Smooth muscle cell (in vitro differentiated cells): ENCODE results near the gene INPP5E. TPM values are rescaled to one million over a fixed set of nuclear protein-coding genes. Genes with fewer than 3 reads are reported as not detected.

Experiments used
- DNase-seq: peaks from one replicate; lab custom pipeline; 2025; ENCODE audit not compliant: unreplicated experiment; lab: John Stamatoyannopoulos, UW
- H2AFZ ChIP-seq: fragments of 200-600 bp; sonication (generic); 2 replicates; pipeline ENCODE4 v1.6.0; 2016; ENCODE audit warnings: antibody characterized with exemption, low read depth, mild to moderate bottlenecking
- H3F3A ChIP-seq: fragments of 200-600 bp; sonication (generic); 2 replicates; pipeline ENCODE4 v1.6.0; 2017; ENCODE audit warnings: antibody characterized with exemption, low read depth
- H3K27ac ChIP-seq: fragments of 200-600 bp; sonication (generic); 2 replicates; pipeline ENCODE4 v1.5.1; 2016; ENCODE audit warnings: low read depth, mild to moderate bottlenecking
- H3K27me3 ChIP-seq: fragments of 200-600 bp; sonication (generic); 2 replicates; pipeline ENCODE4 v1.6.1; 2016; ENCODE audit warnings: low read depth, mild to moderate bottlenecking
- H3K36me3 ChIP-seq: fragments of 200-600 bp; sonication (generic); 2 replicates; pipeline ENCODE4 v1.5.1; 2016; ENCODE audit warnings: low read depth
- H3K4me1 ChIP-seq: fragments of 200-600 bp; sonication (generic); 2 replicates; pipeline ENCODE4 v1.5.1; 2016; ENCODE audit warnings: low read depth
- H3K4me2 ChIP-seq: fragments of 200-600 bp; sonication (generic); 2 replicates; pipeline ENCODE4 v1.6.0; 2016; ENCODE audit warnings: mild to moderate bottlenecking
- H3K4me3 ChIP-seq: fragments of 200-600 bp; sonication (generic); 2 replicates; pipeline ENCODE4 v1.5.1; 2016; ENCODE audit warnings: mild to moderate bottlenecking
- H3K79me2 ChIP-seq: fragments of 200-600 bp; sonication (generic); 2 replicates; pipeline ENCODE4 v1.6.0; 2016; ENCODE audit warnings: low read depth, mild to moderate bottlenecking
- H3K9ac ChIP-seq: fragments of 200-600 bp; sonication (generic); 2 replicates; pipeline ENCODE4 v1.6.0; 2016; ENCODE audit warnings: low read depth
- H3K9me3 ChIP-seq: fragments of 200-600 bp; sonication (generic); replicated peaks from 2 replicates; pipeline ENCODE4 v1.5.1; 2016; ENCODE audit warnings: low read depth
- H4K20me1 ChIP-seq: fragments of 200-600 bp; sonication (generic); 2 replicates; pipeline ENCODE4 v1.6.0; 2016; ENCODE audit warnings: low read depth
- WGBS: methylation state at CpG from one replicate; pipeline ENCODE4 v1.1.7; 2016; ENCODE audit warnings: low lambda C conversion rate; 5-methylcytosine and 5-hydroxymethylcytosine counted together
- polyA plus RNA-seq: library from polyadenylated mRNA; unstranded; fragments of >200 nt; fragmentation: Nextera tagmentation; extraction: Ambion mirVana; gene quantifications from 2 replicates; pipeline ENCODE4 v1.2.1, GENCODE V29; 2016
- total RNA-seq: library from RNA; depleted of rRNA; stranded (reverse); fragments of >200 nt; gene quantifications from 2 replicates; pipeline ENCODE4 v1.2.3, GENCODE V29; 2014
- TF ChIP-seq, protein P1 (sequence below): fragments of 200-600 bp; sonication (generic); IDR thresholded peaks from 2 replicates; pipeline ENCODE4 v1.5.1; 2017; ENCODE audit warnings: borderline replicate concordance, mild to moderate bottlenecking, antibody characterized with exemption; ENCODE audit not compliant: insufficient read depth, poor library complexity, severe bottlenecking

INPP5E gene
- total and polyA plus RNA-seq, 2 experiments from 2014 or later: 2.8 to 7.7 TPM

DNA sequence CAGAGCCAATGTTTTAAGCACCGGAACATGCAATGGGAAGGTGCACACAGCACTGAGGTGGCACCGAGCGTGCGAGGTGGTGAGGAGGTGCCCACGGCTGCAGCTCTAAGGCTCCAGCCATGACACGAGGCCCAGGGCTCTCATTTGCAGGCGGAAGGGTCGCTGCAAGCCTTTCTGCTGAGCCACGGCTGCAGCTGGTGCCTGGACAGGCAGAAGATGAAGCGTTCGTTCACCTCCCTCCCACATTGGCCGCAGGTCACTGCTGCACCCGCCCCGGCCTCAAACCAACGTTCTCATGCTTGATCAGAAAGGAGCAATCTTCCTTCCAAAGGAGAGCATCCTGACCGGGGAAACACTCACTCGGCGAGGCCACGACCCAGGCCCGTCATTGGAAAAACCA, 4.5 kb upstream of the INPP5E start:
- no peaks in the 10 kb centered on the region for H3K36me3 ChIP-seq
- TF ChIP-seq, protein P1, sequence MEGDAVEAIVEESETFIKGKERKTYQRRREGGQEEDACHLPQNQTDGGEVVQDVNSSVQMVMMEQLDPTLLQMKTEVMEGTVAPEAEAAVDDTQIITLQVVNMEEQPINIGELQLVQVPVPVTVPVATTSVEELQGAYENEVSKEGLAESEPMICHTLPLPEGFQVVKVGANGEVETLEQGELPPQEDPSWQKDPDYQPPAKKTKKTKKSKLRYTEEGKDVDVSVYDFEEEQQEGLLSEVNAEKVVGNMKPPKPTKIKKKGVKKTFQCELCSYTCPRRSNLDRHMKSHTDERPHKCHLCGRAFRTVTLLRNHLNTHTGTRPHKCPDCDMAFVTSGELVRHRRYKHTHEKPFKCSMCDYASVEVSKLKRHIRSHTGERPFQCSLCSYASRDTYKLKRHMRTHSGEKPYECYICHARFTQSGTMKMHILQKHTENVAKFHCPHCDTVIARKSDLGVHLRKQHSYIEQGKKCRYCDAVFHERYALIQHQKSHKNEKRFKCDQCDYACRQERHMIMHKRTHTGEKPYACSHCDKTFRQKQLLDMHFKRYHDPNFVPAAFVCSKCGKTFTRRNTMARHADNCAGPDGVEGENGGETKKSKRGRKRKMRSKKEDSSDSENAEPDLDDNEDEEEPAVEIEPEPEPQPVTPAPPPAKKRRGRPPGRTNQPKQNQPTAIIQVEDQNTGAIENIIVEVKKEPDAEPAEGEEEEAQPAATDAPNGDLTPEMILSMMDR: no peak
- H4K20me1 ChIP-seq: peaks cover 87% of the 10 kb centered on the region

DNA sequence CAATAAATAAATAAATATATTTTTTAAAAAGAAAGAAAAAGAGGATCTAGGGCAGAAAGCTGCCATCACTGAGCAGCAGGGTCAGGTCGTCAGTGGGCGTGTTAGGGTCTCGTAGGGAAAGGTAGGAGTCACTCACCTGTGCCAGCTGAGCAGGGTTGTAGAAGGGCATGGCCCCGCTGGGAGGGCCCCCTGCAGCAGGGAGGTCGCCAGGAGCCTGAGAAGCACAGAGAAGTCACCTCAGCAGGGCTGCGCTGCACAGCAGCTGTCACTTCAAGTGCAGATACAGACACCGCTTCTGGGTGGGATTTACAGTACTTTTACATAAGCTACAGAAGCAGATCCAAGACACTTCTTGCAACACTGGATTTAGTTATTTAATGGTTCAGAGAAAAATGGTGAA, 4.0 kb upstream of the INPP5E start:
- H3K9ac ChIP-seq: no peak overlapping the region
- H3F3A ChIP-seq: peaks cover 30% of the 10 kb centered on the region
- no peaks in the 10 kb centered on the region for H3K36me3 ChIP-seq
- H3K27ac ChIP-seq: no peak overlapping the region
- peaks cover 87% of the 10 kb centered on the region for H4K20me1 ChIP-seq
- H3K4me2 ChIP-seq: no peak overlapping the region
- H3K4me3 ChIP-seq: no peak overlapping the region
- DNase-seq: no peak
- no peak overlapping the region for H2AFZ ChIP-seq
- TF ChIP-seq, protein P1: no peak
- H3K9me3 ChIP-seq: no peaks in the 10 kb centered on the region
- no peaks in the 10 kb centered on the region for H3K4me1 ChIP-seq
- no peaks in the 10 kb centered on the region for H3K27me3 ChIP-seq
- H3K79me2 ChIP-seq: peaks cover 8% of the 10 kb centered on the region
- 97% methylated on average over 7 of the region's 7 CpGs for WGBS

More for the DNA sequence above, 4.5 kb upstream of the INPP5E start:
- Histone ChIP-seq H2AFZ (no peak overlapping the region), H3K9me3 (no peaks in the 10 kb centered on the region), H3K79me2 (peaks cover 4% of the 10 kb centered on the region), H3K4me1 (no peaks in the 10 kb centered on the region), H3K27me3 (no peaks in the 10 kb centered on the region), H3K4me2 (no peak overlapping the region), H3K4me3 (no peak overlapping the region), H3K9ac (no peak overlapping the region), H3K27ac (no peak overlapping the region), H3F3A (peaks cover 30% of the 10 kb centered on the region)
- 98% methylated on average over 20 of the region's 20 CpGs for WGBS
- no peak for DNase-seq

DNA sequence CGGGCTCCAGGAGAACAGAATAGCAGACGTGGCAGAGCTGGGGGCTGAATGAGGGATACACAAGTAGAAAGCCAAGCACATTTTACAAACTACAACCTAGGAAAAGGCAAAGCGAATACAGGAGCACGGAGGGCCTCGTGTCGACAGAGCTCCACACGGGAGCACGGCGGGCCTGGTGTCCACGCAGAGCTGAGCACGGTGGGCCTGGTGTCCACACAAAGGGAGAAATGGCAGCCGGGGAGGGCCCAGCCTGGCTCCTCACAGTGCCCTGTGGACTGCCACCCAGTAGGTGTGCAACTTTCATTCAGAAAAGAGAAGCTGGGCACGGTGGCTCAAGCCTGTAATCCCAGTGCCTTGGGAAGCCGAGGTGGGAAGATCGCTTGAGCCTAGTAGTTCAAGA, 3.4 kb upstream of the INPP5E start:
- H3K9me3 ChIP-seq: no peaks in the 10 kb centered on the region
- H3K4me1 ChIP-seq: peaks cover 4% of the 10 kb centered on the region
- no peak for DNase-seq
- no peaks in the 10 kb centered on the region for H3K27me3 ChIP-seq
- H3K9ac ChIP-seq: no peak overlapping the region
- H3K36me3 ChIP-seq: no peaks in the 10 kb centered on the region
- H3K27ac ChIP-seq: no peak overlapping the region
- TF ChIP-seq, protein P1: no peak
- no peak overlapping the region for H3K4me2 ChIP-seq
- H2AFZ ChIP-seq: no peak overlapping the region
- H3F3A ChIP-seq: peaks cover 30% of the 10 kb centered on the region
- 96% methylated on average over 15 of the region's 15 CpGs for WGBS
- H3K79me2 ChIP-seq: peaks cover 14% of the 10 kb centered on the region
- peaks cover 90% of the 10 kb centered on the region for H4K20me1 ChIP-seq
- H3K4me3 ChIP-seq: no peak overlapping the region

DNA sequence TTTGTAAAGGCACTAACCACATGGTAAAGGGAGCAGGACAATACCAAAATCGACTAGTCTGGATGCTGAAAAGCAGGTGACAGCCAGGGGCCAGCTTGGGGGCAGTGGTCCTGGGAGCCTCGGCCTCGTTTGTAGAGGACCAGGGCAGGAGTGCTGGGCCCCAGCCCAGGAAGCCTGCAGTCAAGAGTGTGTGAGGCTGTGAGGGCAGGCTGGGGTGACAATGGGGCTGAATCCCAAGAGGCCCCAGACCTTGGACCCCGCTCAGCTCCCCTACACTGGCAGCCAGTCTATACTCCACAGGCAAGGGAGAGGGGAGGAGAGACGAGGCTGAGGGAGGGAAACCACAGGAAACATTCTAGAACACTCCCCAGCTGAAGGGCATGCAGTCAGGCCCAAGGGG, 2.6 kb upstream of the INPP5E start:
- H3K9ac ChIP-seq: no peak overlapping the region
- H3F3A ChIP-seq: peaks cover 30% of the 10 kb centered on the region
- H3K27me3 ChIP-seq: no peaks in the 10 kb centered on the region
- 94% methylated on average over 5 of the region's 5 CpGs for WGBS
- H3K79me2 ChIP-seq: peaks cover 22% of the 10 kb centered on the region
- H3K4me1 ChIP-seq: peaks cover 7% of the 10 kb centered on the region
- no peaks in the 10 kb centered on the region for H3K36me3 ChIP-seq
- H3K27ac ChIP-seq: no peak overlapping the region
- H3K4me3 ChIP-seq: no peak overlapping the region
- H2AFZ ChIP-seq: no peak overlapping the region
- H3K4me2 ChIP-seq: no peak overlapping the region
- DNase-seq: no peak
- no peaks in the 10 kb centered on the region for H3K9me3 ChIP-seq
- TF ChIP-seq, protein P1: no peak
- H4K20me1 ChIP-seq: peaks cover 90% of the 10 kb centered on the region
